Lung (tissue), 12 donors: ENCODE measurements around the gene LUZP4. TPM values are rescaled to one million over a fixed set of nuclear protein-coding genes. Genes with fewer than 3 reads are reported as not detected.
"Not testable (repeated sequence)": the region's sequence is repeated elsewhere in the genome, so short reads cannot be mapped to it uniquely, and the experiment has no call there.

ENCODE experiments used
- ATAC-seq: fragments of 200-7000 bp; cut with Tn5 transposase; one replicate; pipeline ENCODE4 v1.9.1; 2020; ENCODE audit warnings: moderate number of reproducible peaks; ENCODE audit not compliant: insufficient read depth, low FRiP score
- DNase-seq, 3 donors: peaks; one replicate each; pipeline ENCODE4 v3.0.0-alpha.2; 2013 to 2017
- H3K27ac ChIP-seq, 2 donors: one replicate each; pipeline ENCODE4 v1.5.1; 2013; ENCODE audit warnings: mild to moderate bottlenecking in 2 of 2, moderate library complexity in 2 of 2, control low read depth in 1 of 2, inconsistent platforms in 1 of 2, low read depth in 1 of 2, low read length in 1 of 2
- H3K27me3 ChIP-seq, 3 donors: one replicate each; pipeline ENCODE4 v1.5.1; 2013; ENCODE audit warnings: low read length in 2 of 3; ENCODE audit not compliant: control insufficient read depth in 3 of 3, insufficient read depth in 3 of 3
- H3K36me3 ChIP-seq, 4 donors: one replicate each; pipeline ENCODE4 v1.5.1; 2013; ENCODE audit warnings: low read length in 4 of 4, mild to moderate bottlenecking in 1 of 4, moderate library complexity in 1 of 4; ENCODE audit not compliant: control insufficient read depth in 4 of 4, insufficient read depth in 4 of 4
- H3K4me1 ChIP-seq, 5 donors: one replicate each; pipeline ENCODE4 v1.5.1; 2013; ENCODE audit warnings: low read length in 5 of 5, mild to moderate bottlenecking in 2 of 5, moderate library complexity in 1 of 5; ENCODE audit not compliant: control insufficient read depth in 5 of 5, insufficient read depth in 5 of 5
- H3K4me3 ChIP-seq: one replicate; pipeline ENCODE4 v1.5.1; 2013; ENCODE audit warnings: mild to moderate bottlenecking, control low read depth, moderate library complexity
- H3K9ac ChIP-seq, 2 donors: one replicate each; pipeline ENCODE4 v1.5.1; 2013; ENCODE audit warnings: low read length in 2 of 2, control low read depth in 1 of 2; ENCODE audit not compliant: insufficient read depth in 1 of 2
- H3K9me3 ChIP-seq, 4 donors: one replicate each; pipeline ENCODE4 v1.5.1; 2013; ENCODE audit warnings: low read length in 3 of 4, mild to moderate bottlenecking in 1 of 4, moderate library complexity in 1 of 4; ENCODE audit not compliant: control insufficient read depth in 4 of 4, insufficient read depth in 3 of 4
- CTCF ChIP-seq: IDR thresholded peaks from 2 replicates; pipeline ENCODE4 v1.5.1; 2012; ENCODE audit warnings: mild to moderate bottlenecking; ENCODE audit errors: control extremely low read depth, extremely low read depth
- WGBS, 2 donors: extraction: QIAGEN DNeasy Blood & Tissue Kit; methylation state at CpG; one replicate each; pipeline ENCODE4 v1.1.7; 2013; 5-methylcytosine and 5-hydroxymethylcytosine counted together
- polyA plus RNA-seq, 2 donors: library from polyadenylated mRNA; stranded (reverse); fragments of 200-250 nt; gene quantifications; one replicate each; pipeline ENCODE4 v1.2.1, GENCODE V29; 2013
- total RNA-seq, 2 donors: library from RNA; depleted of rRNA in 1 of 2; stranded (reverse); fragments of >200 nt in 1 of 2; gene quantifications; one replicate each; pipeline ENCODE4 v1.2.1, GENCODE V29; 2014 to 2021
- donor health status: control.
- donor health status: control.
- donor health status: Bipolar disorder and iron deficiency.
- donor health status: healthy.
- donor health status: DM: yes; HTN: yes; CAD: no.

Gene LUZP4
- total and polyA plus RNA-seq, 4 donors, result not detected

- no peak overlapping the region for H3K27ac ChIP-seq
- ATAC-seq (no peak), DNase-seq (peak in 2 of 3 donors; percentile 13 to 26)
- no peak for TF ChIP-seq CTCF
- peaks cover 0 to 2% (median 0%) of the 10 kb centered on the region in 4 donors for H3K9me3 ChIP-seq
- H3K9ac ChIP-seq, result no peak overlapping the region
- peaks cover 0 to 3% (median 0%) of the 10 kb centered on the region in 5 donors for H3K4me1 ChIP-seq
- peaks cover 0 to 35% (median 6%) of the 10 kb centered on the region in 3 donors for H3K27me3 ChIP-seq
- H3K36me3 ChIP-seq, result no peaks in the 10 kb centered on the region
- H3K4me3 ChIP-seq, result no peak overlapping the region
- WGBS, 2 donors, result 32 to 51% methylated on average over 18 to 19 of the region's 19 CpGs
Measured at GRCh38 chrX:115311601-115312001, 22.1 kb downstream of the LUZP4 start.

GRCh38 chrX:115318139-115318538, 28.6 kb downstream of the LUZP4 start:
- Histone ChIP-seq H3K4me1 (no peaks in the 10 kb centered on the region), H3K27ac (no peak overlapping the region), H3K36me3 (no peaks in the 10 kb centered on the region), H3K9me3 (no peaks in the 10 kb centered on the region), H3K27me3 (peaks cover 0 to 29% (median 12%) of the 10 kb centered on the region in 3 donors), H3K4me3 (no peak overlapping the region), H3K9ac (no peak overlapping the region)
- no peak for DNase-seq
- no peak for ATAC-seq
- 64 to 95% methylated on average over 5 of the region's 5 CpGs for WGBS, 2 donors
- no peak for TF ChIP-seq CTCF

- Histone ChIP-seq H3K27ac (no peak overlapping the region), H3K9me3 (no peaks in the 10 kb centered on the region), H3K36me3 (no peaks in the 10 kb centered on the region), H3K27me3 (peaks cover 0 to 32% (median 15%) of the 10 kb centered on the region in 3 donors), H3K9ac (no peak overlapping the region), H3K4me1 (peaks cover 0 to 4% (median 0%) of the 10 kb centered on the region in 5 donors), H3K4me3 (no peak overlapping the region)
- ATAC-seq (no peak), DNase-seq (no peak)
- no peak for TF ChIP-seq CTCF
Measured at GRCh38 chrX:115322375-115322774, 32.9 kb downstream of the LUZP4 start.

- WGBS, 2 donors, result 44 to 54% methylated on average over 3 of the region's 3 CpGs
- no peak overlapping the region for H3K9ac ChIP-seq
- H3K36me3 ChIP-seq, result no peaks in the 10 kb centered on the region
- no peak for TF ChIP-seq CTCF
- peak; percentile 77 to 91 (median 86) for DNase-seq
- no peak for ATAC-seq
- H3K27me3 ChIP-seq, result peaks cover 0 to 30% (median 14%) of the 10 kb centered on the region in 3 donors
- H3K4me3 ChIP-seq, result no peak overlapping the region
- no peak overlapping the region for H3K27ac ChIP-seq
- no peaks in the 10 kb centered on the region for H3K9me3 ChIP-seq
- peaks cover 0 to 4% (median 0%) of the 10 kb centered on the region in 5 donors for H3K4me1 ChIP-seq
Measured at GRCh38 chrX:115324194-115324593, 34.7 kb downstream of the LUZP4 start.

- ATAC-seq, DNase-seq, H3K9me3 ChIP-seq, H3K36me3 ChIP-seq, H3K9ac ChIP-seq, H3K27ac ChIP-seq, H3K4me3 ChIP-seq, H3K4me1 ChIP-seq: not testable (repeated sequence)
- H3K27me3 ChIP-seq, result peaks cover 0 to 29% (median 6%) of the 10 kb centered on the region in 3 donors
- 55 to 82% methylated on average over 4 of the region's 4 CpGs for WGBS, 2 donors
Measured at GRCh38 chrX:115329282-115329681, 39.8 kb downstream of the LUZP4 start.
